Esophagus (tissue), 2 donors: Measurements from ENCODE around the gene DCUN1D3. TPM values are rescaled to one million over a fixed set of nuclear protein-coding genes. Genes with fewer than 3 reads are reported as not detected.

Experiments
- H3K27ac ChIP-seq, 2 donors: one replicate each; pipeline ENCODE4 v1.5.1; 2013; ENCODE audit warnings: low read depth in 2 of 2, mild to moderate bottlenecking in 2 of 2, inconsistent platforms in 1 of 2, low read length in 1 of 2, moderate library complexity in 1 of 2
- H3K27me3 ChIP-seq, 2 donors: one replicate each; pipeline ENCODE4 v1.6.1; 2013; ENCODE audit warnings: low read length in 2 of 2, control low read depth in 1 of 2, mild to moderate bottlenecking in 1 of 2; ENCODE audit not compliant: insufficient read depth in 2 of 2, control insufficient read depth in 1 of 2
- H3K36me3 ChIP-seq, 2 donors: one replicate each; pipeline ENCODE4 v1.6.1; 2013; ENCODE audit warnings: low read length in 1 of 2; ENCODE audit not compliant: control insufficient read depth in 2 of 2, insufficient read depth in 2 of 2
- H3K4me1 ChIP-seq, 2 donors: one replicate each; pipeline ENCODE4 v1.6.1; 2013; ENCODE audit warnings: low read length in 1 of 2; ENCODE audit not compliant: control insufficient read depth in 2 of 2, insufficient read depth in 2 of 2
- H3K4me3 ChIP-seq, 2 donors: one replicate each; pipeline ENCODE4 v1.5.1; 2013; ENCODE audit warnings: low read length in 2 of 2, mild to moderate bottlenecking in 2 of 2, low read depth in 1 of 2, moderate library complexity in 1 of 2
- H3K9me3 ChIP-seq, 2 donors: one replicate each; pipeline ENCODE4 v1.6.1; 2013; ENCODE audit warnings: mild to moderate bottlenecking in 2 of 2, low read depth in 1 of 2, low read length in 1 of 2, moderate library complexity in 1 of 2; ENCODE audit not compliant: control insufficient read depth in 2 of 2, insufficient read depth in 1 of 2
- WGBS, 2 donors: extraction: QIAGEN DNeasy Blood & Tissue Kit; methylation state at CpG; one replicate each; pipeline ENCODE4 v1.1.7; 2013; 5-methylcytosine and 5-hydroxymethylcytosine counted together
- polyA plus RNA-seq, 2 donors: library from polyadenylated mRNA; stranded (reverse); fragments of 200-250 nt; gene quantifications; one replicate each; pipeline ENCODE4 v1.2.3, GENCODE V29; 2013
- donor health status: healthy with polysubstance abuse.
- donor health status: Bipolar disorder and iron deficiency.

The DCUN1D3 gene
- polyA plus RNA-seq, 2 donors: 3.2 to 6.5 TPM

- Histone ChIP-seq H3K4me3 (peak overlapping the region; percentile 8 to 55), H3K4me1 (peaks cover 0 to 4% of the 10 kb centered on the region in 2 donors), H3K9me3 (no peaks in the 10 kb centered on the region), H3K27ac (peak overlapping the region; percentile 32 to 61), H3K36me3 (no peaks in the 10 kb centered on the region), H3K27me3 (no peaks in the 10 kb centered on the region)
- WGBS, 2 donors: 72 to 78% methylated on average over 4 of the region's 4 CpGs
Observed at GRCh38 chr16:20897253-20897897, 2.8 kb downstream of the DCUN1D3 start.

- Histone ChIP-seq H3K27me3 (no peaks in the 10 kb centered on the region), H3K4me1 (peaks cover 0 to 4% of the 10 kb centered on the region in 2 donors), H3K27ac (no peak overlapping the region), H3K9me3 (no peaks in the 10 kb centered on the region), H3K4me3 (no peak overlapping the region), H3K36me3 (peaks cover 0 to 6% of the 10 kb centered on the region in 2 donors)
- WGBS, 2 donors: 90 to 91% methylated on average over 2 of the region's 2 CpGs
Observed at GRCh38 chr16:20894388-20894787, 5.8 kb downstream of the DCUN1D3 start.

GRCh38 chr16:20889625-20890275, 10.4 kb downstream of the DCUN1D3 start:
- WGBS, 2 donors: 82 to 83% methylated on average over 4 of the region's 4 CpGs
- no peaks in the 10 kb centered on the region for H3K9me3 ChIP-seq
- H3K27me3 ChIP-seq: no peaks in the 10 kb centered on the region
- H3K4me1 ChIP-seq: no peaks in the 10 kb centered on the region
- H3K27ac ChIP-seq: no peak overlapping the region
- no peak overlapping the region for H3K4me3 ChIP-seq
- H3K36me3 ChIP-seq: peaks cover 6% of the 10 kb centered on the region in 2 donors

- Histone ChIP-seq H3K9me3 (no peaks in the 10 kb centered on the region), H3K36me3 (peaks cover 6% of the 10 kb centered on the region in 2 donors), H3K4me1 (no peaks in the 10 kb centered on the region), H3K4me3 (no peak overlapping the region), H3K27me3 (no peaks in the 10 kb centered on the region), H3K27ac (no peak overlapping the region)
- 87 to 97% methylated on average over 1 of the region's 1 CpG for WGBS, 2 donors
Observed at GRCh38 chr16:20887207-20887606, 13.0 kb downstream of the DCUN1D3 start.

DNA sequence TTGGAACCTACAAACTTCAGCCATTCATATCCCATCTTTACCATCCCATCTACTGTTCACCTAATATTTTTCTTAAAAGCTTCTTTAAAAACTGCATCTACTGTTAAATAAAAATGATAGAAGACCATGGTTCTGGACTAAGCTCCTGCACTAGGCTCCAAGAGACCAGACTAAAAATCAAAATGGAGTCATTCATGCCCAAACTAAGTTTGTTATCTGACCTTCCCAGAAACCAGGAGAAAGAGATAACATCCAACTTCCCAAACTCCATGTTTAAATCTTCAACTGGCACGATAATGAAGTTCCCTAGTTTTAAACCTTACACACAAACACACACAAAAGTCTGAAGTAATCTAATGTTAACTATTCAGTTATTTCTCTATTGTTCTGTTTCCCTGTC, 13.8 kb downstream of the DCUN1D3 start:
- Histone ChIP-seq H3K36me3 (peaks cover under 1 to 6% of the 10 kb centered on the region in 2 donors), H3K27ac (no peak overlapping the region), H3K4me3 (no peak overlapping the region), H3K4me1 (no peaks in the 10 kb centered on the region), H3K27me3 (no peaks in the 10 kb centered on the region), H3K9me3 (no peaks in the 10 kb centered on the region)
- 0 to 29% methylated on average over 1 of the region's 1 CpG for WGBS, 2 donors

DNA sequence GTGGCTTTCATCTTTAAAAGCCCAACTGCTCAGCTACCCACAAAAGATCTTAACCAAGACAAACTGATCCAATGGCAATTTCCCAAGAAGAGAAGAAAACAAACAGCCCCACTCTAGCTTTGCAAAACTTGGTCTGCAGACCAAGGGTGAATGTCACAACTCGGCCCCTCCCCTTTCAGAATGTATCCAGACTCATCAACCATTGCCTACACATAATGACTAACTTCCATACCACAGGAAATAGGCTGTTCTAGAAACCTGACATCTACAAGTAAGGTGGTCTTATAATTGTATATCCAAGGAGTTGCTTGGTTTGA, 16.0 kb downstream of the DCUN1D3 start:
- H3K4me1 ChIP-seq: no peaks in the 10 kb centered on the region
- WGBS, 2 donors: 67 to 68% methylated on average over 1 of the region's 1 CpG
- no peaks in the 10 kb centered on the region for H3K9me3 ChIP-seq
- no peak overlapping the region for H3K27ac ChIP-seq
- no peaks in the 10 kb centered on the region for H3K27me3 ChIP-seq
- peaks cover 0 to 6% of the 10 kb centered on the region in 2 donors for H3K36me3 ChIP-seq
- H3K4me3 ChIP-seq: no peak overlapping the region

DNA sequence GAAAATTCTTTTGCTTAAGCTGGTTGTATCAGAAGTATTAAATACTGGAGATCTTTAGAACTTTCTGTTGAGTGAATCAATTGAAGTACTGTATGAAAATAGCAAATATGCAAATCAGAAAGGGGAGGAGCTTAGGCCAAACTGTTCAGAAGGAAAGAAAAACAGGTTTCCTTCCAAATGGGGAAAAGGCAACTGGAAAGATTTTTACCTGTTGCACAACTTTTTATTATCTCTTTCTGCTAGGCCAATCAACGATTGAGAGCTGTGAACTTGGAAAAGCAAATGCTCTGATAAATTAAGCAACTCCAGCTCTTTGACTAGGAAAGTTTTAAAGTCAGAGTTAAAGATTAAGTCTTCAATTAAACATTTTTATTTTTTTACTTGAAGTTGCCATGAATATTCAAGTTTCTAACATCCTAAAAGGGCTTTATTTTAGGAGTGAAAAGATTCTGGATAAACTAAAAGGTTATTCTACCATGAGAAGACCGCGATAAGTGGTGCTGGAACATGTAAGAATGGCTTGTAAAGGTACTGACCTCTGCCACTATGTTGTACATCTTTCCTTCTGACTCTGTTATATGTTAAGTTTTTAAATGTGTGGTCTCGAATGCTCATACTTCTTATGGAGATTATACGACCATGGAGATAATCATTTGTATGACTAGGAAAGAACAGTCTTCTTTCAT, 16.5 kb downstream of the DCUN1D3 start:
- peaks cover 0 to 2% of the 10 kb centered on the region in 2 donors for H3K4me1 ChIP-seq
- H3K27ac ChIP-seq: no peak overlapping the region
- WGBS, 2 donors: 60 to 71% methylated on average over 5 of the region's 5 CpGs
- no peaks in the 10 kb centered on the region for H3K9me3 ChIP-seq
- no peak overlapping the region for H3K4me3 ChIP-seq
- no peaks in the 10 kb centered on the region for H3K27me3 ChIP-seq
- peaks cover 0 to 6% of the 10 kb centered on the region in 2 donors for H3K36me3 ChIP-seq

DNA sequence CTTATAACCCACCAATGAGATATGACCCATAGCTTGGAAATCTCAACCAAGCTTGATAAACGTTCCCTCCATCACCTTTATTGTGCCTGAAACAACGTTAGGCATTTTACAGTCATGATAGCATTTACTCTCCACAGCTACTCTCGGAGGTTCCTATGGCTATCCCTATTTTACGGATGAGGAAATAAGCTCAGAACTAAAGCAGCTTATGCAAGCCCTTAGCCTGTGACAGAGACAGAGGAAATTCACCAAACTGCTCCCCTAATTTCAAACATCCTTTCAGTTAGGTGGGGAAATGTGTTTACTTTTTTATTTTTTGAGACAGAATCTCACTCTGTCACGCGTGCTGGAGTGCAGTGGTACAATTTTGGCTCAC, 18.7 kb downstream of the DCUN1D3 start:
- H3K36me3 ChIP-seq: no peaks in the 10 kb centered on the region
- no peaks in the 10 kb centered on the region for H3K27me3 ChIP-seq
- H3K27ac ChIP-seq: no peak overlapping the region
- H3K9me3 ChIP-seq: no peaks in the 10 kb centered on the region
- WGBS, 2 donors: 83 to 88% methylated on average over 6 of the region's 6 CpGs
- peaks cover 0 to 2% of the 10 kb centered on the region in 2 donors for H3K4me1 ChIP-seq
- no peak overlapping the region for H3K4me3 ChIP-seq

DNA sequence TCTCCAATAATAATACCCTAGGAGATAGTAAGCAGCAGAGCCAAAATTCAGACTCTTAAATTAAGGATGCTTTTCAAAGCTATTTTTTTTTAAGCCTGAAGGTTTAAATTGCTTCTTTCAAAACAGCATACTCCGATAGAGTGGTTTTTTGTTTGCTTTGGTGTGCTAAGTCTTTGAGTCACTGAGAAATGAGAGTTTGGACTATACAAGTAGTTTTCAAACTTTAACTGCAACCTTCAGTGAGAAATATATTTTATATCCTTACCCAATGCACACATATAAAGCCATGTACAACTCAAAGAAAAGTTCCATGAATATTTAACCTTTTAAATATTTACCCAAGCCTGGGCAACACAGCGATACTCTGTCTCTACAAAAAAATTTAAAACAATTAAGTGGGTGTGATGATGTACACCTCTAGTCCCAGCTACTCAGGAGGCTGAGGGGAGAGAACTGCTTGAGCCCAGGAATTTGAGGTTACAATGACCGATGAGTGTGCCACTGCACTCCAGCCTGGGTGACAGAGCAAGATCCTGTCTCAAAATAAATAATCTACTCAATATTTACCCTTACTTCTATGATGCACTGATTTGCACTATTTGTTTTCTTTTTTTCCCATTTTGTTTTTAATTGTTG, 19.2 kb downstream of the DCUN1D3 start:
- H3K4me3 ChIP-seq: no peak overlapping the region
- no peak overlapping the region for H3K27ac ChIP-seq
- no peaks in the 10 kb centered on the region for H3K9me3 ChIP-seq
- H3K4me1 ChIP-seq: peaks cover 0 to 2% of the 10 kb centered on the region in 2 donors
- WGBS, 2 donors: 54 to 74% methylated on average over 3 of the region's 3 CpGs
- no peaks in the 10 kb centered on the region for H3K36me3 ChIP-seq
- H3K27me3 ChIP-seq: no peaks in the 10 kb centered on the region
